NCI-H1436 (cell line): Measurements from ENCODE around the gene BRME1.
"Not testable (repeated sequence)": the region's sequence is repeated elsewhere in the genome, so short reads cannot be mapped to it uniquely, and the experiment has no call there.

Experiments used
- DNase-seq: peaks from one replicate; lab custom pipeline; 2025; lab: John Stamatoyannopoulos, UW

BRME1 gene

GRCh38 chr19:13865571-13866462, 40.1 kb downstream of the BRME1 start:
- no peak for DNase-seq

GRCh38 chr19:13864667-13865570, 41.0 kb downstream of the BRME1 start:
- no peak for DNase-seq

GRCh38 chr19:13864046-13864666, 41.8 kb downstream of the BRME1 start:
- DNase-seq = no peak

GRCh38 chr19:13861714-13862531, 44.0 kb downstream of the BRME1 start:
- peak; percentile 66 for DNase-seq

- no peak for DNase-seq
These were observed 44.6 kb downstream of the BRME1 start for GRCh38 chr19:13861392-13861713.

- no peak for DNase-seq
These were observed 45.1 kb downstream of the BRME1 start for GRCh38 chr19:13860679-13861391.

- no peak for DNase-seq
These were observed 46.5 kb downstream of the BRME1 start for GRCh38 chr19:13859361-13859880.

- no peak for DNase-seq
These were observed 49.4 kb downstream of the BRME1 start for GRCh38 chr19:13856497-13856896.

GRCh38 chr19:13852171-13852707, 53.7 kb downstream of the BRME1 start:
- DNase-seq = not testable (repeated sequence)

GRCh38 chr19:13851734-13852114, 54.2 kb downstream of the BRME1 start:
- DNase-seq = not testable (repeated sequence)

- no peak for DNase-seq
These were observed 54.8 kb downstream of the BRME1 start for GRCh38 chr19:13850910-13851733.

- peak; percentile 67 for DNase-seq
These were observed 55.7 kb downstream of the BRME1 start for GRCh38 chr19:13849991-13850909.

GRCh38 chr19:13848798-13849676, 56.9 kb downstream of the BRME1 start:
- no peak for DNase-seq

- DNase-seq = no peak
These were observed 57.6 kb downstream of the BRME1 start for GRCh38 chr19:13848340-13848677.

- DNase-seq = peak; percentile 76
These were observed 58.2 kb downstream of the BRME1 start for GRCh38 chr19:13847407-13848339.
